ENCODE data around the gene NECAB2. TPM values are rescaled to one million over a fixed set of nuclear protein-coding genes. Genes with fewer than 3 reads are reported as not detected.

NECAB2 gene
- total and polyA plus RNA-seq, 2 donors (not counting 1 experiment from before 2014, with no cell fraction given) = 0.03 to 0.17 TPM

- Histone ChIP-seq H3K4me2 (ENCODE audit: extremely low read depth, insufficient read depth, low read length) (no peak overlapping the region), H3K4me3 (replicated peaks in 1 of 4; ENCODE audit: control extremely low read depth in 1 of 4, insufficient read depth in 1 of 4, low read depth in 3 of 4, low read length in 4 of 4) (no peak overlapping the region), H3K27ac (ENCODE audit: insufficient read depth, low read length) (no peak overlapping the region), H3K9me3 (ENCODE audit: control insufficient read depth, insufficient read depth, low read depth, low read length) (no peaks in the 10 kb centered on the region), H4K20me1 (ENCODE audit: control insufficient read depth, extremely low read depth, insufficient read depth, low read length) (no peaks in the 10 kb centered on the region), H3K36me3 (ENCODE audit: control insufficient read depth, insufficient read depth, low read length) (no peaks in the 10 kb centered on the region), H3K4me1 (ENCODE audit: control insufficient read depth, extremely low read depth, insufficient read depth, low read length) (peaks cover 2% of the 10 kb centered on the region), H3K27me3 (ENCODE audit: control insufficient read depth, insufficient read depth, low read length) (peaks cover 7% of the 10 kb centered on the region), H3K9ac (ENCODE audit: insufficient read depth, low read length) (no peak overlapping the region), H2AFZ (ENCODE audit: low read length) (no peak overlapping the region), H3K79me2 (ENCODE audit: control insufficient read depth, insufficient read depth, low read length) (no peaks in the 10 kb centered on the region)
- DNase-seq (ENCODE audit: low read depth in 2 of 2) = no peak
- TF ChIP-seq EZH2 (IDR thresholded peaks at IDR 0.05; ENCODE audit: low read length, missing control alignments) (no peak), CTCF (conservative IDR thresholded peaks at IDR 0.05 in 1 of 2, IDR thresholded peaks at IDR 0.05 in 1 of 2; ENCODE audit: low read depth in 1 of 2, low read length in 2 of 2) (no peak)
Observed at GRCh38 chr16:83989300-83989699, 21.3 kb downstream of the NECAB2 start.

DNA sequence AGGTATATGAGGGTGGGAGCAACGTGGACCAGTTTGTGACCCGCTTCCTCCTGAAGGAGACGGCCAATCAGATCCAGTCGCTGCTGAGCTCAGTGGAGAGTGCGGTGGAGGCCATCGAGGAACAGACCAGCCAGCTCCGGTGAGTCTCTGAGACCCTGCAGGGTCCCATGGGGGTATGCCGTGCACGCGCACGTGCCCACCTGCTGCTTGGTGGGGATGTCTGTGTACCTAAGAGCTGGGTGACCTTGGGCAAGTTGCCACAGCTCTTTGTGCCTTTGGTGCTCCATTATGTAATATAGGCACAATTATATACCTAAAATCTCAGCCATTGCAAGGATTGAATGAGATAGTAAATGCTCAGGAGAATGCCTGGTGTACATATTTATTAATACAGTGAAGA is 22.4 kb downstream of the NECAB2 start:
- no peaks in the 10 kb centered on the region for H3K79me2 ChIP-seq (ENCODE audit: control insufficient read depth, insufficient read depth, low read length)
- no peaks in the 10 kb centered on the region for H3K9me3 ChIP-seq (ENCODE audit: control insufficient read depth, insufficient read depth, low read depth, low read length)
- H3K36me3 ChIP-seq (ENCODE audit: control insufficient read depth, insufficient read depth, low read length) = no peaks in the 10 kb centered on the region
- H4K20me1 ChIP-seq (ENCODE audit: control insufficient read depth, extremely low read depth, insufficient read depth, low read length) = no peaks in the 10 kb centered on the region
- H3K4me1 ChIP-seq (ENCODE audit: control insufficient read depth, extremely low read depth, insufficient read depth, low read length) = peaks cover 2% of the 10 kb centered on the region
- H2AFZ ChIP-seq (ENCODE audit: low read length) = no peak overlapping the region
- peaks cover 7% of the 10 kb centered on the region for H3K27me3 ChIP-seq (ENCODE audit: control insufficient read depth, insufficient read depth, low read length)
- no peak overlapping the region for H3K9ac ChIP-seq (ENCODE audit: insufficient read depth, low read length)
- no peak overlapping the region for H3K27ac ChIP-seq (ENCODE audit: insufficient read depth, low read length)
- DNase-seq (ENCODE audit: low read depth in 2 of 2) = no peak
- no peak for TF ChIP-seq CTCF (conservative IDR thresholded peaks at IDR 0.05 in 1 of 2, IDR thresholded peaks at IDR 0.05 in 1 of 2; ENCODE audit: low read depth in 1 of 2, low read length in 2 of 2)
- no peak overlapping the region for H3K4me3 ChIP-seq (replicated peaks in 1 of 4; ENCODE audit: control extremely low read depth in 1 of 4, insufficient read depth in 1 of 4, low read depth in 3 of 4, low read length in 4 of 4)
- no peak overlapping the region for H3K4me2 ChIP-seq (ENCODE audit: extremely low read depth, insufficient read depth, low read length)

- Histone ChIP-seq H3K4me1 (ENCODE audit: control insufficient read depth, extremely low read depth, insufficient read depth, low read length) (peaks cover 2% of the 10 kb centered on the region), H3K36me3 (ENCODE audit: control insufficient read depth, insufficient read depth, low read length) (no peaks in the 10 kb centered on the region), H3K9me3 (ENCODE audit: control insufficient read depth, insufficient read depth, low read depth, low read length) (no peaks in the 10 kb centered on the region), H3K4me3 (replicated peaks in 1 of 4; ENCODE audit: control extremely low read depth in 1 of 4, insufficient read depth in 1 of 4, low read depth in 3 of 4, low read length in 4 of 4) (no peak overlapping the region), H2AFZ (ENCODE audit: low read length) (no peak overlapping the region), H3K27ac (ENCODE audit: insufficient read depth, low read length) (no peak overlapping the region), H3K27me3 (ENCODE audit: control insufficient read depth, insufficient read depth, low read length) (peaks cover 7% of the 10 kb centered on the region), H3K9ac (ENCODE audit: insufficient read depth, low read length) (no peak overlapping the region), H3K4me2 (ENCODE audit: extremely low read depth, insufficient read depth, low read length) (no peak overlapping the region), H3K79me2 (ENCODE audit: control insufficient read depth, insufficient read depth, low read length) (no peaks in the 10 kb centered on the region), H4K20me1 (ENCODE audit: control insufficient read depth, extremely low read depth, insufficient read depth, low read length) (no peaks in the 10 kb centered on the region)
- DNase-seq (ENCODE audit: low read depth in 2 of 2) = peak; percentile 69 to 81
- TF ChIP-seq EZH2 (IDR thresholded peaks at IDR 0.05; ENCODE audit: low read length, missing control alignments) (no peak), CTCF (conservative IDR thresholded peaks at IDR 0.05 in 1 of 2, IDR thresholded peaks at IDR 0.05 in 1 of 2; ENCODE audit: low read depth in 1 of 2, low read length in 2 of 2) (no peak)
Observed at GRCh38 chr16:83992624-83993023, 24.6 kb downstream of the NECAB2 start.

Measured in fibroblast of lung (primary cell).